Choroid plexus epithelial cell (primary cell): ENCODE measurements around the gene HDAC9.

Experiments used
- DNase-seq: peaks from one replicate; pipeline ENCODE4 v3.0.0-alpha.2; 2010; ENCODE audit warnings: low read depth
- H3K4me3 ChIP-seq: 2 replicates; pipeline ENCODE4 v1.5.1; 2011; ENCODE audit warnings: low read depth, mild to moderate bottlenecking, control low read depth, low read length, moderate library complexity
- CTCF ChIP-seq: conservative IDR thresholded peaks from 2 replicates; pipeline ENCODE4 v1.5.1; 2011; ENCODE audit warnings: low read depth, mild to moderate bottlenecking, control low read depth, inconsistent platforms, low read length, moderate library complexity

The HDAC9 gene

GRCh38 chr7:18471476-18472160 is 23.9 kb upstream of the HDAC9 start:
- TF ChIP-seq CTCF, result no peak
- DNase-seq, result no peak
- no peak overlapping the region for H3K4me3 ChIP-seq

GRCh38 chr7:18472161-18472483 is 23.4 kb upstream of the HDAC9 start:
- no peak for DNase-seq
- H3K4me3 ChIP-seq, result no peak overlapping the region
- no peak for TF ChIP-seq CTCF

- TF ChIP-seq CTCF, result no peak
- DNase-seq, result no peak
- no peak overlapping the region for H3K4me3 ChIP-seq
These were observed 22.4 kb upstream of the HDAC9 start for GRCh38 chr7:18473119-18473518.

GRCh38 chr7:18474944-18475343 is 20.6 kb upstream of the HDAC9 start:
- no peak for TF ChIP-seq CTCF
- H3K4me3 ChIP-seq, result no peak overlapping the region
- no peak for DNase-seq

- DNase-seq, result no peak
- no peak for TF ChIP-seq CTCF
These were observed 20.1 kb upstream of the HDAC9 start for GRCh38 chr7:18475488-18475887.

GRCh38 chr7:18481776-18482175 is 13.8 kb upstream of the HDAC9 start:
- no peak overlapping the region for H3K4me3 ChIP-seq
- no peak for DNase-seq
- TF ChIP-seq CTCF, result no peak

More at GRCh38 chr7:18475488-18475887, 20.1 kb upstream of the HDAC9 start:
- no peak overlapping the region for H3K4me3 ChIP-seq

GRCh38 chr7:18488049-18488448 is 7.5 kb upstream of the HDAC9 start:
- no peak overlapping the region for H3K4me3 ChIP-seq
- TF ChIP-seq CTCF, result no peak
- DNase-seq, result no peak
